ENCODE data around the gene TIMM17B.

Gene TIMM17B

GRCh38 chrX:48918643-48919340, 21.2 kb upstream of the TIMM17B start, which contains the start of gene PIM2:
PIM2 (minus strand) TSS chrX:48919024; CDS start chrX:48918834, 190 bp downstream.
- DNase-seq: peak; percentile 97

- DNase-seq: no peak
Observed at GRCh38 chrX:48918301-48918642, 20.7 kb upstream of the TIMM17B start.

- DNase-seq: peak; percentile 88
Observed at GRCh38 chrX:48917139-48918001, 19.8 kb upstream of the TIMM17B start.

- no peak for DNase-seq
Observed at GRCh38 chrX:48914593-48915493, 17.3 kb upstream of the TIMM17B start.

- no peak for DNase-seq
Observed at GRCh38 chrX:48913605-48914366, 16.2 kb upstream of the TIMM17B start.

- peak; percentile 85 for DNase-seq
Observed at GRCh38 chrX:48911412-48912182, 14.0 kb upstream of the TIMM17B start, which contains the start of gene SLC35A2. SLC35A2 (minus strand) TSS chrX:48911646; CDS start chrX:48911636, 10 bp downstream.

GRCh38 chrX:48910926-48911411, 13.4 kb upstream of the TIMM17B start:
- DNase-seq: no peak

GRCh38 chrX:48909703-48910294, 12.2 kb upstream of the TIMM17B start:
- no peak for DNase-seq

GRCh38 chrX:48908600-48908999, 11.0 kb upstream of the TIMM17B start:
- DNase-seq: no peak

GRCh38 chrX:48905090-48905790, 7.7 kb upstream of the TIMM17B start:
- DNase-seq: no peak

GRCh38 chrX:48904626-48905025, 7.1 kb upstream of the TIMM17B start:
- no peak for DNase-seq

GRCh38 chrX:48904180-48904579, 6.6 kb upstream of the TIMM17B start:
- no peak for DNase-seq

GRCh38 chrX:48903290-48903689, 5.7 kb upstream of the TIMM17B start:
- no peak for DNase-seq

GRCh38 chrX:48902776-48903175, 5.2 kb upstream of the TIMM17B start:
- DNase-seq: no peak

- DNase-seq: no peak
Observed at GRCh38 chrX:48902135-48902534, 4.6 kb upstream of the TIMM17B start.

GRCh38 chrX:48901069-48901468, 3.5 kb upstream of the TIMM17B start:
- DNase-seq: no peak

- no peak for DNase-seq
Observed at GRCh38 chrX:48899078-48899410, 1.5 kb upstream of the TIMM17B start.

- DNase-seq: peak; percentile 84
Observed at GRCh38 chrX:48897157-48897624, 377 bp downstream of the TIMM17B start.

- DNase-seq: no peak
Observed at GRCh38 chrX:48896611-48897011, 957 bp downstream of the TIMM17B start.

GRCh38 chrX:48894891-48895290, 2.7 kb downstream of the TIMM17B start:
- DNase-seq: no peak

All from NCI-H345 (cell line).